Limb (tissue), 2 donors: ENCODE measurements around the gene ZBP1.
A peak's percentile ranks its signal among the peaks of the same experiment; 100 is the strongest.
"Not testable (repeated sequence)": the region's sequence is repeated elsewhere in the genome, so short reads cannot be mapped to it uniquely, and the experiment has no call there.

ENCODE experiments used
- DNase-seq, 2 donors: peaks; one replicate each; pipeline ENCODE4 v3.0.0-alpha.2; 2016; ENCODE audit errors: extremely low spot score in 2 of 2

ZBP1 gene

DNA sequence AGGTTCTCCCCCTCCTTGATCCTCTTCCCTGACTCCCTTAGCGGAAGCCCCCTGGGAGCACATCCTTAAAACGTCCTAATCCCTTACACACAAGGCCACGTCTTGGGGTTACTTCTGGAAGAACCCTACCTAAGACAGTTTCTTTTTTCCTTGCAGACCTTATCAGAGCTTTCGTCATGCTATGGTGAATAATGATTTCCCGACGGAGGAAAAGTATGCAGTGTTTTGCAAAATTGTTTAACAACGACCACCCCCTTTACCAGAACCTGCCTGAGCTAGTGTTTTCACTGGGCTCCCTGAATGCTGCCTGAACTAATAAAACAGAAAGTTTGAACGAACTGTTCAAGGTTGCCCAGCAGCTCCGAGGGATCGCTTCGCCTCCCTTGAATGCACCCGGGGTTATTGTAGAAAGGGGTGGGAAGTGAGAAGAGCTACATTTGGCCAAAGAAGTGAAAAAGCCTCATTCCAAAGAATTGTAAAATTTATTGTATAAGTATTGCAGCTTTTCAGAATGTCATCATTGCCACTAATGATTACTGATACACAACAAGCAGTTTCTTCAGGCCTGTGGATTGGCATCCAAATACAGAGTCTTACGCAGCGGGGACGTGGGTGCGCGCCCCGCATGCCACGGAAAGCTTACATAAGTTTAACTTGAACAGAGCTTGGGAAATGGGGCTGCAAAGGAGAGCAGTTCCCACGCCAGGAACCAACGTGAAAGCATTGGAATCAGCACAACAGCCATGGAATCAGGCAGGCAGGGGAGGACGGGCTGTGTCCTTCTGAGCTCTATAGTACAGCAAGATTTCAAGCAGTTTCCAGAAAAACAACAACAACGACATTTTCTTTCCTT is 27.9 kb upstream of the ZBP1 start:
- no peak for DNase-seq

DNA sequence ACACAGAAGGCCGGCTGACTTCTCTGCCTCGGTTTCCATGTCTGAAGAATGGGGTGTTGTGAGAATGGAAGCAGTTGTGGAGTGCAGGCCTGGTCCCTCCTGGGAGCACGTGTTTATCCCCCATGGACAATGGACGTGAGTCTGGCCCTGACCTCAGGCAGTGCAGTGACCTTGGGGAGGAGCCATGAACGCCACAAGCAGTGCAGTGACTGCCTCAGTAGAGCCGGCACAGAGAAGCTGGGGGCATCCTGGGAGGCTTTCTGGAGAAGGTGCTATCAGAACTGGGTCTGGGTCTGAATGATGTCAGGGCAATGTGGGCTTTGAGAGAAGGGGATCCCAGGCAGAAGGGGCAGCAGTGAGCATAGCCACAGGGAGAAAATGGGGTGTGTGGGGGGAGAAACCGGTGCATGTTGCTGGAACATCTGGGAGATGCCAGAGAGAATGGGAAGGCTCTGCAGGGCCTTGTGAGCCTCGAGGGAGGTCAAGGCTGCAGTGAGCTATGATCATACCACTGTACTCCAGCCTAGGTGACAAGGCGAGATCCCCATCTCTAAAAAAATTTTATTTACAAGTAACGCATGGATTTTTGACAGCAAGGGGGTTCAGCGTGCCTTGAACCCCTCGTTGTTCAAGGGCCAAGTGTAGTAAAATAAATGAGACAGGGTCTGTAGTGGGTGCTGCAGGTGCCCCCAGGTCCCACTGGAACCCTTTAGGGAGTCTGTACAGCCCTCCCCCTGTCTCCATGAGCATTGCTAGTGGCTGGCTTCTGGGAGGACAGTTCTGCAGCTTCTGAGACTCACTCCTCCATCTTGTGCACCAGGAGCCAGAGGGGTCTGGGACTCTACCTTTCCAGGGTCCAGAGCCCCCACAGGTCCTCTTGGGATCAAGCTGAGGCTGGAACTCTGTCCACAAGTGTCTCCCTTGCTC is 27.0 kb upstream of the ZBP1 start:
- no peak for DNase-seq

DNA sequence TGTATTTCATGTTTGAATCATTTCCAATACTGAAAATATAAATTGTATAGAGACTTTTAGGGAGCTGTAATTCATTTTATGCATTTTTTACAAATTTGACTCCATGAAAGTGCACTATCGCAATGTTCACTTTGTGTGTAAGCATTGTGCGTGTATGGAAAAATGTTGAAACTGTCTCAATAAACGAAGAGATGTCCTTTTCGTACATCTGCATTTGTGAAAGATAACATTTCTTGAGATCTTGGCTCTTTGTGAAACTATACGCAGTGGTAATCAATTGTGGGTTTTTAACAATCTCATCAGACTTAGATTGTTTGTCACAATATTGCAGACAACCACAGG is 18.6 kb upstream of the ZBP1 start:
- DNase-seq, result no peak

DNA sequence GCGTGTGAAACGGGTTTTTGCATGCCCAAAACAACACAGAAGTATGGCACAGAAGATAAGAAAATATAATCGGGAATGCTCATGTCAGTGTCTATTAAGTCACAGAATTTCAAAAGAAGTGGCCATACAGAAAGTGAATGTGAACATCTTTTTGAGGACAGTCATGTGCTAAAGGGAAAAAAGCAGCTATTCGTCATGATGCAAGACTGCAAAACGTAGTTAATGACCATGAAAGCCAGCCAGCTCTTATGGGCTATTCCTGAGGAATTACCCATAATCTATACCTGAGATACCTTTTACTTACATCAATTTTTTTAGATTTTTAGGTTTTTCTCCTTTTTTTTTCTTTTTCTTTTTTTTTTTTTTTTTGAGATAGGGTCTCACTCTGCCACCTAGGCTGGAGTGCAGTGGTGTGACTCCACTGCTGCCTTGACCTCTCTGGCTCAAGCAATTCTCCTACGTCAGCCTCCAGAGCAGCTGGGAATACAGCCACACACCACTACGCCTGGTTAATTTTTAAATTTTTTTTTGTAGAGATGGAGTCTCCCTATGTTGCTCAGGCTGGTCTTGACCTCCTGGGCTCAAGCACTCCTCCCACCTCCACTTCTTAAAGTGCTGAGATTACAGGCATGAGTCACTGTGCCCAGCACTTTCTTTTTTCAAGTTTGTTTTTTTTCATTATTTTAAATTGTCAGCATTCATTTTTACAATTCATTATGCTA is 18.1 kb upstream of the ZBP1 start:
- DNase-seq, result no peak

DNA sequence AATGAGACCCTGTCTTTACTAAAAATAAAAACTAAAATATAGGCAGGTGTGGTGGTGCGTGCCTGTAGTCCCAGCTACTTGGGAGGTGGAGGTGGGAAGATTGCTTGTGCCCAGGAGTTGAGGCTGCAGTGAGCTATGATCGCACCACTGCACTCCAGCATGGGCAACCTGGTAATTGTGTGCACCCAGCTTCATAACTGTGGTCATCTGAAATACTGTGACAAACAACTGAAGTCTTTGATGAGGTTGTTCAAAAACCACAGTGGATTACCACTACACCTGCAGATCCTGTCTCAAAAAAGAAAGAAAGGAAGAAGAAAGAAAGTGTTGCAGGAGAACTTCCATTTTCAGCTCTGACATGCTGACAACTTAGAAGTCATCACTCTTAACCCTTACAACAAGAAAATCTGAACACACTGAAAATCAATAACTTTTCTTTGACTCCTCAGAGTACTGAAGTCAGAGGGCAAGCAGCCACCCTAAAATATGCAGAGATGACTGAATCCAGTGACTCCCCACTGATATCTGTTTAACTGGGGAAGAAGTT is 13.8 kb upstream of the ZBP1 start:
- no peak for DNase-seq

DNA sequence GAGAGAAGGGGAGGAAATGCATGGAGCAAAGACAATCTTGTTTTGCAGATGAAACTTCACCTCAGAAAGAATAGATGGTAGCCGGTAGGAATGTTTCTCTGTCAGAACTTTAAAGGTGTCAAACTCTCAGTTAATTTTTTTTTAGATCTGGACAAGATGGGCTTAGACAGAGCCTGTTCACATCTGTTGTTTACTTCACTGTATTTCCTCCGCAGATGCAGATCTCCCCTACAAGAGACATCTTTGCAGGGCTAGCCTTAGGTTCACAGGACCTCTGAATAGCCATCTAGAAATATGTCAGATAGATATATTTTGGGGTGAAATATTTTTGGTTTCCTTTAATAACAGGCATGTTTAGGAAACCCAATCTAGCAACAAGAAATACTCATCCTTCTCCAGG is 12.1 kb upstream of the ZBP1 start:
- DNase-seq, result no peak

DNA sequence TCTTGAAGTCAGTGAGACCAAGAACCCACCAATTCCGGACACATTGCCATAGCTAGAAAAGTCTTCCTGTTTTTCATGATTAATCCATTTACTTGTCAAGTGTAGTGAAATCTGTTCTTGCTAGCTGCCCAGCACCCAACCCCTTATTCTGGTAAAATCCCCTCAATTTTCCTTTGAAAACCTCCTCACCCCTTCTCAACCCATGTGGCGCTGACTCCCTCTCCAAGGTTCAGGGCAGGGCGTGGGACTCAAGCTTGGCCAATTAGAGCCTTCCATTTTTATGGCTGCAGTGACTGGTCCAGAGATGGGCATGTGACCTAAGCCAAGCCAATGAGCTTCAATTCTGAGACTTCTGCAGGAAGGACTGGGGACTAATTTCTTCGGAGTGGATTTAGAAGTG is 9.8 kb upstream of the ZBP1 start:
- DNase-seq, result no peak

DNA sequence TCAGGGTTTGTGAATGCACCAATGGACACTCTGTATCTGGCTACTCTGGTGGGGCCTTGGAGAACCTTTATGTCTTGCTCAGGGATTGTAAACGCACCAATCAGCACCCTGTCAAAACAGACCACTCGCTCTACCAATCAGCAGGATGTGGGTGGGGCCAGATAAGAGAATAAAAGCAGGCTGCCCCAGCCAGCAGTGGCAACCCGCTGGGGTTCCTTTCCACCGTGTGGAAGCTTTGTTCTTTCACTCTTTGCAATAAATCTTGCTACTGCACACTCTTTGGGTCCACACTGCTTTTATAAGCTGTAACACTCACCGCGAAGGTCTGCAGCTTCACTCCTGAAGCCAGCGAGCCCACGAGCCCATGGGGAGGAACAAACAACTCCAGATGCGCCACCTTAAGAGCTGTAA is 9.3 kb upstream of the ZBP1 start:
- not testable (repeated sequence) for DNase-seq

DNA sequence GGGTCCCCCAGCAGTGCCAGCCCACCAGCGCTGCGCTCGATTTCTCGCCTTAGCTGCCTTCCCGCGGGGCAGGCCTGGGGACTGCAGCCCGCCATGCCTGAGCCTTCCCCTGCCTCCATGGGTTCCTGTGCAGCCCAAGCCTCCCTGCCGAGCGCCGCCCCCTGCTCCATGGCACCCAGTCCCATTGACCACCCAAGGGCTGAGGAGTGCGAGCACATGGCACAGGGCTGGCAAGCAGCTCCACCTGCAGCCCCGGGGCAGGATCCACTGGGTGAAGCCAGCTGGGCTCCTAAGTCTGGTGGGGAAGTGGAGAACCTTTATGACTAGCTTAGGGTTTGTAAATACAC is 8.7 kb upstream of the ZBP1 start:
- DNase-seq, result not testable (repeated sequence)

DNA sequence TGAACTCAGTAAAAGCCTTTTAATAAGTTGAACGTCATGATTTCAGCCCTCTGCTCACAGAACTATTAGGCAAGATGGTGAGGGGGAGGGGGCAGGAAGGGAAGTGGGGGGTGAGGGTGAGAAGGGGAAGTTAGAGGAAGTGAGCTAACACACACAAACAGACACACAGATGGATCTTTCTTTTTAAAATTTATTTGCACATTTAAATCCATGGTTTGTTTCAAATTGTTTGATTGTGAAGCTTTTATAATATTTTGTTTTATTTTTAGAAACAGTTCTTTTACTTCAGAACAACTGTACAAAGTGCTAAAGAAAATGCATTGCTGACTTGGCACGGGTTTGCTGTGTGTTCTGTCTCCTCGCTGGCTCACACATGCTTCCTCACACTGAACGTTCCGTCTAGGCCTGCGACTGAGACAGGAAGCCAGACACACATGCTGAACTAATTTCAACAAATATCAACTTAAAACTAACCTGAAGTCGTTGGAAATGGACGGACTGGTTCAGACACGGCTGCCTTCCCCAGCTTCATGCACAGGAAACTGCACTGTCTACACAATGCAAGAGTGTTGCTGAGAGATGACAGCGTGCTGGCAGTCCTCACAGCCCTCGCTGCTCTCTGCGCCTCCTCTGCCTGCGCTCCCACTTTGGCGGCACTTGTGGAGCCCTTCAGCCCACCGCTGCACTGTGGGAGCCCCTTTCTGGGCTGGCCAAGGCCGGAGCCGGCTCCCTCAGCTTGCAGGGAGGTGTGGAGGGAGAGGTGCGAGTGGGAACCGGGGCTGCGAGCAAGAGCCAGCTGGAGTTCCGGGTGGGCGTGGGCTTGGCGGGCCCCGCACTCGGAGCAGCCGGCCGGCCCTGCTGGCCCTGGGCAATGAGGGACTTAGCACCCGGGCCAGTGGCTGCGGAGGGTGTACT is 8.1 kb upstream of the ZBP1 start:
- DNase-seq, result peak in 1 of 2 donors; percentile 84

DNA sequence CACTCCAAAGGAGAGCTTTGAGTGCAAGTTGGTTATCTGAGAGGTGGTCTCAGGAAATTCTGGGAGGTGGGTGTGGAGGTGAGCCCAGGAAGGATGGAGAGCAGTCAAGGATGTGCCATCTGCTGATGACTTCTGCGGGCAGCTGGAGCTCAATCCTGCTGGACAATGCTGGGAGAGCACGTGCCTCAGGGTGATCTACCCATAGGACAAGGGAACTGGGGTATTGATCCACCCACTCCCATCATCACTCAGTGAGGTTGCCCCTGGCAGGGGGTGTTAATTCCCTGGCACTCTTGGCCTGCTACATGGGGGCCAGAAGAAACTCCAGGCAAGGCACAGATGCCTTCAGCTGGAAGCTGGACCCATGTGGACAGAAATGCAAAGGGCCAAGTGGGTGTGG is 7.1 kb upstream of the ZBP1 start:
- no peak for DNase-seq

DNA sequence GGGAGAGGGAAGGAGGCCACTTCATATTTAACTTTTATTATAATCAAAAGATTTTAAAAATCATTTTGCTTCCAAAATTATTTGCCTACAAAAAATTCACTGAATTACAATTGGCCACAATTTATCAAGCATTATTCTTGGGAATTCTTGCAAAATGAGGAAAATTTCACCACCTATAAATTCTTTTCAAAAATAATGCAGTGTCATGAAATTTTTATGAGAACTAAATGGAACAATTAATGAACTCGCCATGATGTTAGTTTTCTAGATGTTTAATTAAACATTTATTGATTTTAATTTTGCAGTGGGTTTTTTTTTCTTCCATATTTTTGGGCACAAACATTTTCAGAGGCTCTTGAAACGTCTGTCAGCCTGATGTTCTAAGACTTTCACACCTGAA is 5.8 kb upstream of the ZBP1 start:
- DNase-seq, result no peak

DNA sequence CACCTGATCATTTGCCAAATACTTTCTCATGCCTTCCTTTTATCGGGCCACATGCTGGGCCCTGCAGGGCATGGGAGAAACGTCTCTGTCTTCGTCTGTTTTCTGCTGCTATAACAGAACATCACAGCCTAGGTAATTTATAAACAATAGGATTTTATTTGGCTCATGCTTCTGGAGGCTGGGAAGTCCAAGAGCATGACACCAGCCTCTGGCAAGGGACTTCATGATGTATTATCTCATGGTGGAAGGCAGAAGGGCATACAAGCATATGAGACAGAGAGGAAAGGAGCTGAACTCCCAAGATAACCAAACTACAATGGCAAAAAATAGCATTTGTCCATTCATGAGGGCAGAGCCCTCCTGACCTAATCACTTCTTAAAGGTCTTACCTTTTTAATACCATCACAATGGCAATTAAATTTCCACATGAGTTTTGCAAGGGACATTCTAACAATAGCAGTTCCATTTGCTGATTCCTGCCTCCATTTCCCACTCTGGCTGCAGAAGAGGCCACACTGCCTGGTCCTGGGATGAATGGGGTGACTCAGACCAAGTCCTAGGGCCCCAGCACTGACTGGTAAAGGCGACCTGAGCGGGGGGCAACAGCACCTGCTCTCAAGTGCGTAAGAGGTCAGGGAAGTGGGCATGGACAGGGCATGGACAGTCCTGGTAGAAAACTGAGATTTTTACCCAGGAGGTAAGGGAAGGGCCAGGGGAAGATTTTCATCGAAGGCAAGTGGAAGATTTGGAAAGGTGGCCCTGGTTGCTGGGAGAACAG is 5.1 kb upstream of the ZBP1 start:
- no peak for DNase-seq

DNA sequence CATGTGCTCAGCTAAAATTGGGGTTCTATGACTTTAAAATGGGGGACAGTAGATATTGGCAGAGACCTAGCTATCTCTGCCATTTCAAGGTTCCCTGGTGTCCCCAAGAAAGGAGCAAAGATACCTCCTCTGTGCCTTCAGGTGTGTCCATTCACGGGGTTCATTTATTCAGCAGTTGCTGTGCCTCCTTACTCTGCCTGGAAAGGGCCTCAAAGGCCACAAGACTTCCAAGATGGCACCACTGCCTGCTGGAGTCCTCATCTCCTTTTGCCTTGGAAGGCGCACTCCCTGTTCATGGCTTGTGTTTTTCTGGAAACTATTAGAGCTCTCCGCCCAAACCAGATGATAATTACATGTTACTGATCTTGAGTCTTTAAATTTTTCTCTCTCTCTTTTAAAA is 3.9 kb upstream of the ZBP1 start:
- DNase-seq, result peak in 1 of 2 donors; percentile 8

DNA sequence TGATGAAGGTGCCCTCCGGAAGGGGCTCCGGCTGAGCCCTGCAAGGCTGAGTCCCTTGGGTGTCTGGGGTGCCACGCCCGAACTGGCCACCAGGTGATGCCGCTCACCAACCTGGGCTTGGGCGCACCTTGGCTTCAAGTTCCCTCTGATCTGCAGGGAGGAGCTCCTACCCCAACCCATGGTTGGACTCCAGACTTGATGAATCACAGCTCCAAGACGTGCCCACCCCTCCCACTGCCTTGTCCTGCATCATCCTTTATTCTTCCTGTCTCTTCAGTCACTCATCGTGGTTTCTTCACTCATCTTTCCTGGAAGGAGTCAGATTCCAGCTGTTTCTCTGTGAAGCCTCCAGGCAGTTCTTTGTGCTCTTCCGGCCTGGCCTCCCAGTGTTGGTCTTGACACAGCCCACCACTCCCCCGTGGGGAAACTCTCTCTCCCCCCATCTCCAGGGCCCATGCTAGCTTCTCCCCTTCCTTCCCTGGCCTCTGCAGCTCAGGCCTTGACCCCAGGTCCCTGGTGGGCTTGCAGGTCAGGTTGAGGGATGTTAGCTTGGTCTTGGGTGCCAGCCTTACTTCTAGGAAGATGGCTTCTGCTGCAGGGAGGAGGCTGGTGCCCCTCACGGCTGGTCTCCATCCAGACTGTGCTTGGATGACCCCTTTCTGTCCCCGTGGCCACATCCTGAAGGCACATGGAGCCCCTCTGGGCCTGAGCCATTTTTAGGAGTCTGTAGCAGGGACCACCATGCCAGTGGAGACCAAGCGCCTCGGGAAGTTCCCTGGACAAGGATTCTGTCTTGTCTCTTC is 2.6 kb upstream of the ZBP1 start:
- peak; percentile 17 to 70 for DNase-seq

DNA sequence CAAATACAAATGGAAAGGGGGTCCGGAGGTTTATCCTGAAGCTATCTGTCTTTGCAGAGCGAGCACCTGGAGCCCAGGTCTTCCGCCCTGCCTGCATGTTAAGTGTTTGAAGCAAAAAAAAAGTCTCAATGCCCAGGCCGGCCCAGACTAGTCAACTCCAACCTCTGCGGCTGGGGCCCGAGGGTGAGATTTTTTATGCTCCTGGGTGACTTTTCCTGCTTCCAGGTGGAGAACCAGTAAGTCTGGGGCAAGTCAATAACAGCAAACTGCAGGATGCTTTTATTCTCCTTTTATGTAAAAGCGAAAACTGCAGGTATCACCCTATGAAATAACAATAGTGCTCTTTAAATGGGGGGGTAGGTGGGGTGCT is 2.0 kb upstream of the ZBP1 start:
- DNase-seq, result no peak

DNA sequence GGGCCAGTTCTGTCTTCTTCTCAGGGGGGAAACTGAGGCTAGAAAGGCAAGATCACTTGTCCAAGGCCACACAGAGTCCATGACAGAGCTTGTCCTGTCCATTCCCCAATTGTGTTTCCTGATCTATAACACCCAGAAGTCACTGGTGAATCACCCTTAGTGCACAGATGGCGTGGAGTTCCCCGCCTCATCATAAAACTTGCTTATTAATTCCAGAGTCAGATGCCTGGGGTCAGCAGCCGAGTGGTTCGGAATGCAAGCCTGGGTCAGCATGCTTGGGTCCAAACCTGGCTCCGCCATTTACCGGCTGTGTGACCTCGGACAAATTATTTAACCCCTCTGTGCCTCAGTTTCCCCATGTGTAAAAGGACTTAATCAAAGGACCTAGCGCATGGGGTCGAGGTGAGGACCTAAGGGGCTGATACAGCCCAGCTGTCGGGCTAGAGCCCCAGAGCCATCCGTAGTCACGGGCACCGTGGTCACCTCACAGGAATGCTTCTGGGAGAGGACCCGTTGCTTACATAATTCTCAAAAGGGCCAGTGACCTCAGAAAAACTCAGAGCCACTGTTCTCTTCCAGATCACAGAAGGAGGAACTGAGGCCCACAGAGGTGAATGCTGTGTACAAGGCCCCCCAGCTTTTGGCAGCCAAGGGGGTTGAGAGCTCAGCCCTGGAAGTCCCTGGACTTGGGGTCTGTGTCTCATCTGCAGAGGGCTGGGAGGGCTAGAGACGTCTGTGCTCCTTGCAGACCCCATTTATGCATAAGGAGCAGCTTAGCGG is 1.4 kb upstream of the ZBP1 start:
- DNase-seq, result no peak

DNA sequence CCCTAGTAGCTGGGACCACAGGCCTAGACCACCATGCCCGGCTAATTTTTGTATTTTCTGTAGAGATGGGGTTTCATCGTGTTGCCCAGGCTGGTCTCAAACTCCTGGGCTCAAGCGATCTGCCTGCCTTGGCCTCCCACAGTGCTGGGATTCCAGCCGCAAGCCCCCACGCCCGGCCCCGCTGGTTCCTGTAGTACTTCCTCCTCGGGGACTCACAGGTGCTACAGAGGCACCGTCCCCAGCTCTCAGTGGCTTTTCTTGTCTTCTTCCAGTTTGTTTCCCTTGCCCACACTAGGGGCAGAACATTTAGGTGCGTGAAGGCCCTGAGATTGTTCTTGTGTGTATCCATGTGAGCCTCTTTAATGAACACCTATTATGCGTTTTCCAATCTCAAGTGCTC is 773 bp upstream of the ZBP1 start:
- no peak for DNase-seq
